Measurements from ENCODE around the gene COG4. TPM values are rescaled to one million over a fixed set of nuclear protein-coding genes. Genes with fewer than 3 reads are reported as not detected.

COG4 gene
- total RNA-seq, 1 experiment from 2014 or later = 35.5 TPM

GRCh38 chr16:70510216-70510615, 13.1 kb downstream of the COG4 start:
- Histone ChIP-seq H3K36me3 (ENCODE audit: low read depth, low read length) (peaks cover 7% of the 10 kb centered on the region; the same call in 1 of the 2 replicates), H3K27ac (ENCODE audit: low read length) (no peak overlapping the region), H3K9ac (ENCODE audit: low read length) (no peak overlapping the region), H3F3A (ENCODE audit: low read length, unreplicated experiment) (no peaks in the 10 kb centered on the region), H2AFZ (ENCODE audit: low read length) (no peak overlapping the region), H4K20me1 (ENCODE audit: low read length) (no peaks in the 10 kb centered on the region), H3K4me1 (ENCODE audit: insufficient read depth, low read length) (0 out of 2 replicates have a peak, but pooled peaks cover 13% of the 10 kb centered on the region), H3K9me2 (replicated peaks; ENCODE audit: low read length) (no peaks in the 10 kb centered on the region), H3K79me2 (ENCODE audit: low read length) (no peaks in the 10 kb centered on the region), H3K4me3 (ENCODE audit: low read length) (no peak overlapping the region), H3K27me3 (ENCODE audit: low read length) (no peaks in the 10 kb centered on the region), H3K4me2 (ENCODE audit: low read length) (no peak overlapping the region), H3K9me3 (ENCODE audit: low read length) (no peaks in the 10 kb centered on the region)
- DNase-seq = no peak
- ChIA-PET CTCF (no interaction called here), POLR2A (ENCODE audit: unreplicated experiment) (no interaction called here)
- BruUV-seq (replicated peaks) = no TSS peak
- no peak for ATAC-seq
- TF ChIP-seq, protein P1, sequence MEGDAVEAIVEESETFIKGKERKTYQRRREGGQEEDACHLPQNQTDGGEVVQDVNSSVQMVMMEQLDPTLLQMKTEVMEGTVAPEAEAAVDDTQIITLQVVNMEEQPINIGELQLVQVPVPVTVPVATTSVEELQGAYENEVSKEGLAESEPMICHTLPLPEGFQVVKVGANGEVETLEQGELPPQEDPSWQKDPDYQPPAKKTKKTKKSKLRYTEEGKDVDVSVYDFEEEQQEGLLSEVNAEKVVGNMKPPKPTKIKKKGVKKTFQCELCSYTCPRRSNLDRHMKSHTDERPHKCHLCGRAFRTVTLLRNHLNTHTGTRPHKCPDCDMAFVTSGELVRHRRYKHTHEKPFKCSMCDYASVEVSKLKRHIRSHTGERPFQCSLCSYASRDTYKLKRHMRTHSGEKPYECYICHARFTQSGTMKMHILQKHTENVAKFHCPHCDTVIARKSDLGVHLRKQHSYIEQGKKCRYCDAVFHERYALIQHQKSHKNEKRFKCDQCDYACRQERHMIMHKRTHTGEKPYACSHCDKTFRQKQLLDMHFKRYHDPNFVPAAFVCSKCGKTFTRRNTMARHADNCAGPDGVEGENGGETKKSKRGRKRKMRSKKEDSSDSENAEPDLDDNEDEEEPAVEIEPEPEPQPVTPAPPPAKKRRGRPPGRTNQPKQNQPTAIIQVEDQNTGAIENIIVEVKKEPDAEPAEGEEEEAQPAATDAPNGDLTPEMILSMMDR (conservative IDR thresholded peaks at IDR 0.05; ENCODE audit: low read depth, low read length) = no peak
- TF ChIP-seq EZH2 (IDR thresholded peaks at IDR 0.05; ENCODE audit: low read length, unreplicated experiment) = no peak
- no peak for TF ChIP-seq EZH2phosphoT487 (IDR thresholded peaks at IDR 0.05; ENCODE audit: borderline replicate concordance, low read length)
- intact Hi-C loops (cut with micrococcal nuclease) = no loop called here

DNA sequence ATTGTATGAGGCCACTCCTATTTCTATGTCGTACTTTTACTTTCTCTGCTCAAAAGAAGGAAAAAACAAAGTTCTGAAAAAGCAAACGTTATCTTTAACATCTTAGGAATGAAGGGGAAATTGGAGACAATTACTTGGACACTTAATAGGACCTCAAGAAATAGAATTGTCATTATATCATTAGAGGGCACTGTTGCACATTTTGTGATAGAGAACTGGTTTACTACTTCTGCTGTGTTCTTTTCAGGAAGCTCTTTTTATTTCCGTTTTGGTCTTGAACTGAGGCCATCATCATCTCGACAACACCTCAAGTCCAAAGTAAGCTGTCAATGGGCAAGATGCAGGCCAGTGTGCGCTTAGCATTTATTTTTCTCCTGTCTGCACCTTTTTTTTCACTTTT, 14.6 kb downstream of the COG4 start:
- POLR2A ChIA-PET (ENCODE audit: unreplicated experiment) = no interaction called here
- Histone ChIP-seq H3K27me3 (ENCODE audit: low read length) (no peaks in the 10 kb centered on the region), H3F3A (ENCODE audit: low read length, unreplicated experiment) (no peaks in the 10 kb centered on the region), H3K27ac (ENCODE audit: low read length) (no peak overlapping the region), H3K79me2 (ENCODE audit: low read length) (no peaks in the 10 kb centered on the region), H3K36me3 (ENCODE audit: low read depth, low read length) (peaks cover 7% of the 10 kb centered on the region; the same call in 1 of the 2 replicates), H2AFZ (ENCODE audit: low read length) (no peak overlapping the region), H3K4me2 (ENCODE audit: low read length) (no peak overlapping the region), H3K4me3 (ENCODE audit: low read length) (no peak overlapping the region), H3K9me2 (replicated peaks; ENCODE audit: low read length) (no peaks in the 10 kb centered on the region), H3K9ac (ENCODE audit: low read length) (no peak overlapping the region), H4K20me1 (ENCODE audit: low read length) (no peaks in the 10 kb centered on the region), H3K9me3 (ENCODE audit: low read length) (no peaks in the 10 kb centered on the region), H3K4me1 (ENCODE audit: insufficient read depth, low read length) (0 out of 2 replicates have a peak, but pooled peaks cover 13% of the 10 kb centered on the region)
- CTCF ChIA-PET = no interaction called here
- 0 out of 2 replicates have a peak, but pooled peaks have one; percentile 43 for ATAC-seq
- TF ChIP-seq, protein P1 (conservative IDR thresholded peaks at IDR 0.05; ENCODE audit: low read depth, low read length) = peak; percentile 55
- TF ChIP-seq EZH2 (IDR thresholded peaks at IDR 0.05; ENCODE audit: low read length, unreplicated experiment) = no peak
- peak; percentile 44 for DNase-seq
- TSS peak; percentile 39 for BruUV-seq (replicated peaks)
- intact Hi-C loops (cut with micrococcal nuclease) = loop anchor here (5.0 kb wide), 1 partner anchor 144 kb away; no protein-coding TSS in a partner anchor

GRCh38 chr16:70496513-70496912, 26.8 kb downstream of the COG4 start:
- no peak overlapping the region for H3K9ac ChIP-seq (ENCODE audit: low read length)
- H3K79me2 ChIP-seq (ENCODE audit: low read length) = no peaks in the 10 kb centered on the region
- H3K9me3 ChIP-seq (ENCODE audit: low read length) = no peaks in the 10 kb centered on the region
- TF ChIP-seq, protein P1 (conservative IDR thresholded peaks at IDR 0.05; ENCODE audit: low read depth, low read length) = no peak
- no peak for TF ChIP-seq EZH2 (IDR thresholded peaks at IDR 0.05; ENCODE audit: low read length, unreplicated experiment)
- no peaks in the 10 kb centered on the region for H3K27me3 ChIP-seq (ENCODE audit: low read length)
- DNase-seq = no peak
- ATAC-seq = no peak
- intact Hi-C loops (cut with micrococcal nuclease) = no loop called here
- H3K4me2 ChIP-seq (ENCODE audit: low read length) = no peak overlapping the region
- H3K4me3 ChIP-seq (ENCODE audit: low read length) = no peak overlapping the region
- H3K9me2 ChIP-seq (replicated peaks; ENCODE audit: low read length) = no peaks in the 10 kb centered on the region
- no peaks in the 10 kb centered on the region for H3K4me1 ChIP-seq (ENCODE audit: insufficient read depth, low read length)
- BruUV-seq (replicated peaks) = no TSS peak
- ChIA-PET POLR2A (ENCODE audit: unreplicated experiment) (no interaction called here), CTCF (no interaction called here)
- no peak overlapping the region for H3K27ac ChIP-seq (ENCODE audit: low read length)
- no peaks in the 10 kb centered on the region for H3F3A ChIP-seq (ENCODE audit: low read length, unreplicated experiment)
- H3K36me3 ChIP-seq (ENCODE audit: low read depth, low read length) = peaks cover 4% of the 10 kb centered on the region; the same call in 1 of the 2 replicates
- no peak overlapping the region for H2AFZ ChIP-seq (ENCODE audit: low read length)
- no peaks in the 10 kb centered on the region for H4K20me1 ChIP-seq (ENCODE audit: low read length)
